Right lobe of liver (tissue), 6 donors: ENCODE data around the gene SCML1. TPM values are rescaled to one million over a fixed set of nuclear protein-coding genes. Genes with fewer than 3 reads are reported as not detected.

ENCODE experiments used
- ATAC-seq, 4 donors: fragments of 200-7000 bp; cut with Tn5 transposase; one replicate each; pipeline ENCODE4 v1.9.1; 2020; ENCODE audit warnings: mild to moderate bottlenecking in 4 of 4, moderate library complexity in 4 of 4
- DNase-seq, 3 donors: peaks; one replicate each; pipeline ENCODE4 v3.0.0-alpha.2; 2020
- H3K27ac ChIP-seq, 3 donors: fragments of 200-600 bp; one replicate each; pipeline ENCODE4 v1.8.0; 2022
- H3K27me3 ChIP-seq, 2 donors: fragments of 200-600 bp; one replicate each; pipeline ENCODE4 v1.8.0; 2022
- H3K36me3 ChIP-seq, 4 donors: fragments of 200-600 bp; sonication (generic) in 1 of 4; one replicate each; pipeline versions ENCODE4 v1.5.1 to v1.8.0; 2017 to 2022; ENCODE audit warnings: control low read depth in 1 of 4
- H3K4me1 ChIP-seq, 4 donors: fragments of 200-600 bp; sonication (generic) in 1 of 4; one replicate each; pipeline versions ENCODE4 v1.5.1 to v1.8.0; 2017 to 2022; ENCODE audit warnings: control low read depth in 1 of 4
- H3K4me3 ChIP-seq, 3 donors: fragments of 200-600 bp; one replicate each; pipeline ENCODE4 v1.8.0; 2022
- H3K9me3 ChIP-seq, 4 donors: fragments of 200-600 bp; sonication (generic) in 1 of 4; one replicate each; pipeline versions ENCODE4 v1.5.1 to v1.8.0; 2017 to 2022; ENCODE audit warnings: control low read depth in 1 of 4
- CTCF ChIP-seq, 4 donors: fragments of 200-600 bp in 3 of 4; fragments of 450-650 bp in 1 of 4; IDR thresholded peaks; one replicate each; pipeline versions ENCODE4 v1.5.1 to v1.8.0; 2016 to 2022; ENCODE audit warnings: antibody characterized with exemption in 4 of 4, mild to moderate bottlenecking in 2 of 4
- POLR2A ChIP-seq: fragments of 450-650 bp; IDR thresholded peaks from one replicate; pipeline ENCODE4 v1.6.1; 2017; ENCODE audit warnings: antibody characterized with exemption, mild to moderate bottlenecking
- WGBS: methylation state at CpG from one replicate; pipeline ENCODE4 v1.1.6; 2018; ENCODE audit warnings: low coverage, low lambda C conversion rate; ENCODE audit not compliant: insufficient coverage; ENCODE audit errors: missing lambda C conversion rate; 5-methylcytosine and 5-hydroxymethylcytosine counted together
- intact Hi-C, 2 donors: fragments of 100-400 bp; cut with DNase I; formaldehyde crosslinking; loops; one replicate each; pipeline versions ENCODE4 v1.11.2 to v1.14.1; 2022
- long read RNA-seq: library from polyadenylated mRNA; unstranded; transcript quantifications from one replicate; pipeline ENCODE4 v2.0.0, GENCODE V29; 2019
- total RNA-seq, 6 experiments: library from RNA; depleted of rRNA in 2 of 6; stranded (reverse); fragments of >200 nt in 2 of 6; fragmentation: NEBNext Ultra II Directional in 3 of 6; extraction: Animal tissue kit (Norgen Biotek cat#: 25700) in 3 of 6; gene quantifications; one replicate each; pipeline versions ENCODE4 v1.1.0 to v1.2.4, GENCODE V29; 2016 to 2023
- donor health status: DM: no; HTN: yes; CAD: no.
- donor health status: DM: no; HTN: no; CAD: no.
- donor health status: DM: no; HTN: no; CAD: no.
- donor health status: DM: no; HTN: yes; CAD: no.
- donor health status: DM: no; HTN: yes; CAD: no.

The SCML1 gene, protein sequence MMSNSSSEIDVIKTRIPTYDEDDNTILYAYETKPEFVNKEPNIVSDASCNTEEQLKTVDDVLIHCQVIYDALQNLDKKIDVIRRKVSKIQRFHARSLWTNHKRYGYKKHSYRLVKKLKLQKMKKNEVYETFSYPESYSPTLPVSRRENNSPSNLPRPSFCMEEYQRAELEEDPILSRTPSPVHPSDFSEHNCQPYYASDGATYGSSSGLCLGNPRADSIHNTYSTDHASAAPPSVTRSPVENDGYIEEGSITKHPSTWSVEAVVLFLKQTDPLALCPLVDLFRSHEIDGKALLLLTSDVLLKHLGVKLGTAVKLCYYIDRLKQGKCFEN
- total RNA-seq: 10 to 100 TPM in 5 of 6 experiments, 1 to 10 TPM in 1; 7.0 to 15.2 (median 13.8) TPM
- long read RNA-seq, full-length matches to known transcripts: 6 of 8 reads
- long read RNA-seq, partial matches to known transcripts: 1 of 8 reads
- long read RNA-seq, other reads (novel, unspliced or antisense): 1 of 8 reads

DNA sequence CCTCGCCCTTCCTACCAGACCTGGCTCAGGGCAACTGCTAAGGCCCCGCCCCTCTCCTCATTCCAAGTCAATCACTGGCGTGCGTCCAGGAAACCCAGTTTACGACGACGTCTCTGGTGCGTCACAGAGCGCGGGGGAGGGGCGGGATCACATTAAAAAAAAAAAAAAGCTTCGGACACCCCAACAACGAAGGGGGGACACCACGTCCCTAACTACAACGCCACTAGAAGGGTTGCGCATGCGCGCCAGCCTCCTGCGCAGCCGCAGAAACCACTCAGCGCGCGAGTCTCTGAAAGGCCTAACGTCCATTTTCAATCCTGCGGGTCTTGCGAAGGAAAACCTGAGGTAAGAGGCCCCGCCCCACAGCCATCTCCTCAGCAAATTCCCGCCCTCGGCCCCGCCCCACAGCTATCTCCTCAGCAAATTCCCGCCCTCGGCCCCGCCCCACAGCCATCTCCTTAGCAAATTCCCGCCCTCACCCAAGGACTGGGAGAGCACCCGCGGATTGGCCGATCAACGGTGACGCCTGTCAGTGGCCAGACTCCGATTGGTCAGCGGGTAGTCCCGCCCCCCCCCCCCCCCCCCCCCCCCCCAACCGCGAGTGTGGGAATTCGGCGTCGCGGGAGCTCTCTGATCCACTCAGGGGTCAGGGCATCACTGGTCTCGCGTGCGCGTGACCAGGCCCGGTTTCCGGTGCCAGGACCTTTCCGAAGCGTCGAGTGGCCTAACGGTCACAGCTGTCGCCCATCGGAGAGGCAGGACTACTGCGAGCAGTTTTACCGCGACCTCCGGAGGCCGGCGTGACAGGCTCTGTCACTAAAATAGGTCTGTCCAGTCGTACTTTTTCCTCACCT lies at the start of gene SCML1:
Gene SCML1 (plus strand): TSS at position 638 of the 854 bp plus-strand sequence. CDS start 6,694 bp downstream, outside the sequence.
- H3K9me3 ChIP-seq: no peaks in the 10 kb centered on the region
- H3K4me3 ChIP-seq: peak within 1 kb of the TSS; percentile 39 to 59 (median 50)
- DNase-seq: peak; percentile 97 to 98 (median 97)
- ATAC-seq: peak; percentile 85 to 95 (median 90)
- H3K27me3 ChIP-seq: no peaks in the 10 kb centered on the region
- no peaks in the 10 kb centered on the region for H3K36me3 ChIP-seq
- TF ChIP-seq POLR2A: peak; percentile 67
- no peak for TF ChIP-seq CTCF (IDR thresholded peaks at IDR 0.05)
- H3K27ac ChIP-seq: peak within 1 kb of the TSS; percentile 83 to 89 (median 87)
- intact Hi-C loops: no loop called here
- 20% methylated on average over 34 of the region's 67 CpGs for WGBS
- peaks cover 0 to 6% (median 0%) of the 10 kb centered on the region in 4 donors for H3K4me1 ChIP-seq

DNA sequence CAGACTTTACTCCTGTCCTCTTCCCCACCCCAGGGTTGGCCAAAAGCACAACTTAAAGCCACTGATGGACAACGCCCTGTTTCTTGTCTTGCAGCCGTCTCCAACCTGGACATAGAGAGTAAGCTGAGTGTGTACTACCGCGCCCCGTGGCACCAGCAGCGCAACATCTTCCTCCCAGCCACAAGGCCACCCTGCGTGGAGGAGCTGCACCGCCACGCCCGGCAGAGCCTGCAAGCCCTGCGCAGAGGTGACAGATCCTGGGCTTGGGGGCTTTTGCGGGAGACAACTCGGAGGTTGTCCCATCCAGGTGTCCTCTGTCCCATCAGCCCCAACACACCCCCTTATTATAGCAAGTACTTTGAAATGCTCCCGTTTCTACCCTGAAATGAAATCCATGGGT lies 49.6 kb upstream of the SCML1 start:
- ATAC-seq (no peak), DNase-seq (no peak)

DNA sequence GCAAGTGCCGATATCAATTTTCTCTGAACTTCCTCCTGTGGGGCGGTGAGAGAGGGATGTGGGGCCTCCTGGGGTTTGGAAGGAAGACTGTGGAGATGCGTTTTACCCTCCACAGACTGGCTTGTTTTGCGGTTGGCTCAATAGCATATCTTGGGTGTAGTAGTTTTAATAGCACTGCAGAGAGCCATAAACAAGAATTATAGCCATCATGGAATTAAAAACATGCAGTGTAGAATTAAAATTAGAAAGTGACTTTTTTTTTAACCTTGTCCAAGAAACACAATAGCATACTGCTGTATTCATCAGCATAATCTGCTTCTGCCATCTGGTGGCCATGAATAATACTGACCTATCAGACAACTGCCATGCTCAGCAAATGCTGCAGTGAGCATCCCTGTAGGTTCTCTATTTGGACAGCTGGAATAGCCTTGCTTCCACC lies 47.3 kb upstream of the SCML1 start:
- Histone ChIP-seq H3K9me3 (no peaks in the 10 kb centered on the region), H3K4me1 (no peaks in the 10 kb centered on the region), H3K27ac (no peak overlapping the region), H3K27me3 (no peaks in the 10 kb centered on the region), H3K36me3 (no peaks in the 10 kb centered on the region), H3K4me3 (no peak overlapping the region)
- intact Hi-C loops: loop anchor here in 1 of 2 donors (10.0 kb wide), 1 partner anchor 445 kb away; no protein-coding TSS in a partner anchor
- 50% methylated on average over 4 of the region's 4 CpGs for WGBS
- ATAC-seq (peak; percentile 80 to 92 (median 90)), DNase-seq (peak in 1 of 3 donors; percentile 42)
- TF ChIP-seq CTCF (IDR thresholded peaks at IDR 0.05) (peak; percentile 70 to 80 (median 76)), POLR2A (no peak)

More for the DNA sequence above, 49.6 kb upstream of the SCML1 start:
- H3K9me3 ChIP-seq: no peaks in the 10 kb centered on the region
- no peaks in the 10 kb centered on the region for H3K4me1 ChIP-seq
- no peak for TF ChIP-seq CTCF (IDR thresholded peaks at IDR 0.05)
- TF ChIP-seq POLR2A: no peak
- WGBS: 86% methylated on average over 8 of the region's 14 CpGs
- H3K36me3 ChIP-seq: no peaks in the 10 kb centered on the region
- H3K27me3 ChIP-seq: no peaks in the 10 kb centered on the region
- no peak overlapping the region for H3K27ac ChIP-seq
- intact Hi-C loops: loop anchor here in 1 of 2 donors (10.0 kb wide), 1 partner anchor 443 kb away; no protein-coding TSS in a partner anchor
- H3K4me3 ChIP-seq: no peak overlapping the region

- Histone ChIP-seq H3K4me1 (no peaks in the 10 kb centered on the region), H3K36me3 (no peaks in the 10 kb centered on the region), H3K4me3 (no peak overlapping the region), H3K27me3 (no peaks in the 10 kb centered on the region), H3K9me3 (no peaks in the 10 kb centered on the region), H3K27ac (no peak overlapping the region)
- ATAC-seq (no peak), DNase-seq (no peak)
- intact Hi-C loops: no loop called here
- whole genome bisulfite sequencing: 51% methylated on average over 5 of the region's 5 CpGs
- TF ChIP-seq CTCF (IDR thresholded peaks at IDR 0.05) (no peak), POLR2A (no peak)
Observed at GRCh38 chrX:17692709-17693346, 44.5 kb upstream of the SCML1 start.
